HCT116 (cell line): ENCODE data around the gene GNPDA1. TPM values are rescaled to one million over a fixed set of nuclear protein-coding genes. Genes with fewer than 3 reads are reported as not detected.

Experiments
- ATAC-seq: fragments of 200-7000 bp; cut with Tn5 transposase; 2 replicates; pipeline ENCODE4 v1.9.1; 2020; ENCODE audit warnings: mild to moderate bottlenecking, moderate library complexity
- BruUV-seq: library from RNA; stranded (reverse); fragments of 400-500 nt; replicated peaks from 2 replicates; lab custom pipeline; 2021; lab: Mats Ljungman, UMichigan
- CTCF ChIA-PET: fragments of 300-600 bp; sonication (Branson Sonifier 250); formaldehyde crosslinking; loops from one replicate; lab custom pipeline; 2021; ENCODE audit warnings: antibody characterized with exemption; lab: Charles Lee
- POLR2A ChIA-PET: fragments of 300-600, 350-600 bp; sonication (Branson Sonifier 250); formaldehyde crosslinking; loops from one replicate; lab custom pipeline; 2021; ENCODE audit warnings: antibody characterized with exemption; lab: Charles Lee
- RAD21 ChIA-PET, 2 experiments: fragments of 300-600 bp; sonication (Branson Sonifier 250); formaldehyde crosslinking; loops; one replicate each; lab custom pipeline; 2023; ENCODE audit warnings: low total read pairs in 2 of 2; ENCODE audit not compliant: uncharacterized antibody in 2 of 2, unreplicated experiment in 2 of 2, low non-redundant PET in 1 of 2; lab: Charles Lee
- DNase-seq: peaks from one replicate; pipeline ENCODE4 v3.0.0-alpha.2; 2010; ENCODE audit warnings: low read depth, low spot score
- H2AFZ ChIP-seq: fragments of 200-600 bp; shearing (Covaris generic), sonication (generic); 2 replicates; pipeline ENCODE4 v1.6.1; 2017; ENCODE audit warnings: low read depth, mixed run types, mixed read lengths, antibody characterized with exemption, low read length; ENCODE audit not compliant: poor library complexity, severe bottlenecking
- H3K27ac ChIP-seq: 2 replicates; pipeline ENCODE4 v1.5.1; 2012; ENCODE audit warnings: low read depth, low read length
- H3K27me3 ChIP-seq: fragments of 200-600 bp; sonication (generic); 2 replicates; pipeline ENCODE4 v1.6.1; 2016; ENCODE audit warnings: mixed run types, low read length, mixed read lengths; ENCODE audit not compliant: insufficient read depth
- H3K36me3 ChIP-seq, 2 experiments: fragments of 200-500 bp in 1 of 2; fragments of 200-600 bp in 1 of 2; sonication (Bioruptor generic) in 1 of 2; sonication (generic) in 1 of 2; 2 replicates each; pipeline versions ENCODE4 v1.5.1 to v1.6.1; 2014 to 2016; ENCODE audit warnings: low read length in 2 of 2, inconsistent platforms in 1 of 2, mixed read lengths in 1 of 2, mixed run types in 1 of 2; ENCODE audit not compliant: insufficient read depth in 2 of 2, control insufficient read depth in 1 of 2
- H3K4me1 ChIP-seq, 2 experiments: fragments of 200-600 bp in 1 of 2; sonication (generic) in 1 of 2; 2 replicates each; pipeline versions ENCODE4 v1.5.1 to v1.6.1; 2012 to 2017; ENCODE audit warnings: low read length in 2 of 2, inconsistent platforms in 1 of 2, mild to moderate bottlenecking in 1 of 2, mixed read lengths in 1 of 2, mixed run types in 1 of 2, moderate library complexity in 1 of 2; ENCODE audit not compliant: insufficient read depth in 2 of 2, control insufficient read depth in 1 of 2
- H3K4me2 ChIP-seq: fragments of 200-600 bp; sonication (generic); 2 replicates; pipeline ENCODE4 v1.6.1; 2017; ENCODE audit warnings: mixed run types, low read length, mixed read lengths
- H3K4me3 ChIP-seq, 2 experiments: fragments of 200-600 bp in 1 of 2; sonication (generic) in 1 of 2; replicated peaks in 1 of 2; 2 replicates each; pipeline ENCODE4 v1.5.1; 2011 to 2016; ENCODE audit warnings: low read length in 2 of 2, control low read depth in 1 of 2, low read depth in 1 of 2, mild to moderate bottlenecking in 1 of 2, mixed read lengths in 1 of 2, mixed run types in 1 of 2
- H3K79me2 ChIP-seq: fragments of 200-600 bp; sonication (generic); 2 replicates; pipeline ENCODE4 v1.6.1; 2017; ENCODE audit warnings: mild to moderate bottlenecking, mixed run types, low read length, moderate library complexity, mixed read lengths; ENCODE audit not compliant: insufficient read depth
- H3K9ac ChIP-seq: fragments of 200-600 bp; sonication (generic); 2 replicates; pipeline ENCODE4 v1.6.1; 2016; ENCODE audit warnings: low read length, mixed read lengths
- H3K9me2 ChIP-seq: fragments of 200-600 bp; sonication (generic), shearing (Covaris generic); 2 replicates; pipeline ENCODE4 v1.6.1; 2017; ENCODE audit warnings: mixed run types, mild to moderate bottlenecking, moderate library complexity; ENCODE audit not compliant: insufficient read depth
- H3K9me3 ChIP-seq, 2 experiments: fragments of 200-500 bp in 1 of 2; fragments of 200-600 bp in 1 of 2; sonication (Bioruptor generic) in 1 of 2; sonication (generic) in 1 of 2; 2 replicates each; pipeline ENCODE4 v1.6.1; 2014 to 2017; ENCODE audit warnings: low read length in 2 of 2, mixed read lengths in 2 of 2, inconsistent platforms in 1 of 2, low read depth in 1 of 2, mild to moderate bottlenecking in 1 of 2, mixed run types in 1 of 2, moderate library complexity in 1 of 2; ENCODE audit not compliant: control insufficient read depth in 1 of 2, insufficient read depth in 1 of 2
- H4K20me1 ChIP-seq: fragments of 200-600 bp; sonication (generic), shearing (Covaris generic); 2 replicates; pipeline ENCODE4 v1.6.1; 2017; ENCODE audit warnings: mixed run types, mild to moderate bottlenecking, moderate library complexity; ENCODE audit not compliant: insufficient read depth
- CBX3 ChIP-seq: IDR thresholded peaks from 2 replicates; pipeline ENCODE4 v1.6.1; 2012; ENCODE audit warnings: low read depth
- CEBPB ChIP-seq: IDR thresholded peaks from 2 replicates; pipeline ENCODE4 v1.6.1; 2012; ENCODE audit warnings: low read depth
- ELF1 ChIP-seq: IDR thresholded peaks from 2 replicates; pipeline ENCODE4 v1.6.1; 2012; ENCODE audit warnings: low read depth, borderline replicate concordance
- EZH2 ChIP-seq: fragments of 200-600 bp; sonication (generic); IDR thresholded peaks from 2 replicates; pipeline ENCODE4 v1.6.1; 2017; ENCODE audit warnings: antibody characterized with exemption, mixed run types
- EZH2phosphoT487 ChIP-seq: fragments of 200-600 bp; IDR thresholded peaks from 2 replicates; pipeline ENCODE4 v1.6.1; 2018; ENCODE audit warnings: antibody characterized with exemption, borderline replicate concordance
- JUND ChIP-seq: IDR thresholded peaks from 2 replicates; pipeline ENCODE4 v1.6.1; 2012
- POLR2A ChIP-seq: IDR thresholded peaks from 2 replicates; pipeline ENCODE4 v1.7.0; 2011; ENCODE audit warnings: borderline replicate concordance; ENCODE audit not compliant: insufficient read depth, insufficient read length; ENCODE audit errors: extremely low read depth
- POLR2AphosphoS5 ChIP-seq: IDR thresholded peaks from 2 replicates; pipeline ENCODE4 v1.6.1; 2011; ENCODE audit warnings: mild to moderate bottlenecking, low read depth, low read length, moderate library complexity
- SP1 ChIP-seq: IDR thresholded peaks from 2 replicates; pipeline ENCODE4 v1.6.1; 2012; ENCODE audit warnings: low read depth
- TCF7L2 ChIP-seq: IDR thresholded peaks from 2 replicates; pipeline ENCODE4 v1.7.0; 2011; ENCODE audit warnings: borderline replicate concordance, inconsistent platforms; ENCODE audit not compliant: insufficient read depth, insufficient read length; ENCODE audit errors: extremely low read depth
- YY1 ChIP-seq: IDR thresholded peaks from 2 replicates; pipeline ENCODE4 v1.6.1; 2011; ENCODE audit warnings: low read length, low read depth, moderate library complexity, mild to moderate bottlenecking; ENCODE audit not compliant: insufficient replicate concordance; ENCODE audit errors: extremely low read depth
- ZNF274 ChIP-seq: fragments of 200-500 bp; sonication (Bioruptor generic); IDR thresholded peaks from 2 replicates; pipeline ENCODE4 v1.6.1; 2014; ENCODE audit warnings: mild to moderate bottlenecking, low read depth, low read length, inconsistent platforms
- intact Hi-C: fragments of 100-400 bp; cut with micrococcal nuclease; formaldehyde crosslinking; loops from 2 replicates; pipeline ENCODE4 v1.10.0; 2022
- total RNA-seq: library from RNA; stranded (reverse); gene quantifications from one replicate; pipeline ENCODE4 v1.2.1, GENCODE V29; 2021; ENCODE audit not compliant: unreplicated experiment
- TF ChIP-seq, protein P1 (sequence below): IDR thresholded peaks from 2 replicates; pipeline ENCODE4 v1.6.1; 2012
- TF ChIP-seq, protein P2 (sequence below): IDR thresholded peaks from 2 replicates; pipeline ENCODE4 v1.6.1; 2011; ENCODE audit warnings: mild to moderate bottlenecking, low read length, moderate library complexity; ENCODE audit not compliant: insufficient replicate concordance; ENCODE audit errors: extremely low read depth
- TF ChIP-seq, protein P3 (sequence below): IDR thresholded peaks from 2 replicates; pipeline ENCODE4 v1.6.1; 2012

GNPDA1 gene
- total RNA-seq, 1 experiment from 2014 or later: 45.6 TPM

DNA sequence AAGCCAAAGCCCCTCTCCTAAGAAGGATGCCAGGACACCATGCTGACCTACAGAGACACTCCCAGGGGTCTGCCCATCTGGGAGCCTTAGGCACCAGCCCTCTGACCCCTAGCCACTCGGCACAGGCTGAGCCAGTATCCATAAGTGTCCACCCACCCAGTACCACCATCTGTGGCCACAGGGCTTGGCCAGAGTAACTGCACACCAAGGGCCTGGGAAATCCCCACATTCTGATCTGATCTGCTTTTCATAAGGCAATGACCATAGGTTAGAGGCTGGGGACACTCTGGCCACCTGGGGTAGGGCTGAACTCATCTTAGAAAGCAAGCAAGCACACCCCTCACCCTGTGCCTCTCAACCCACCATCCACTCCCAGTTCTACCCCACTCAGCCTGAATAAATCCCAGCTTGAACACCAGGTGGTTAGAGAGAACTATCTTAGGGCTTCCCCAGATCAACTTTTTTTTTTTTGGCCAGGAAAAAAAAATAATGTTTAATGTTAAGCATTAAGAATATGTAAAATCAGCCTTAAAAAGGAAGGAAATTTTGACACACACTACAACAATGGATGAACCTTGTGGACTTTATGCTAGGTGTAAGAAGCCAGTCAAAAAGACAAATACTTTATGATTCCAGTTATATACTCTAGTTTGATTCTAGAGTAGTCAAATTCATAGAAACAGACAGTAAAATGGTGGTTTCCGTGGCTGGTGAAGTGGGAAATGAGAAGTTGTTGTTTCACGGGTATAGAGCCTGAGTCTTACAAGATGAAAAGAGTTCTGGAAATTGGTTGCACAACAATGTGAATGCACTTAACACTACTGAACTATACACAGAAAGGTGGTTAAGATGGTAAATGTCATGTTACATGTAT lies 6.2 kb downstream of the GNPDA1 start:
- intact Hi-C loops: no loop called here
- Histone ChIP-seq H3K27me3 (no peaks in the 10 kb centered on the region), H2AFZ (no peak overlapping the region), H3K4me2 (no peak overlapping the region), H3K4me3 (no peak overlapping the region), H3K9ac (no peak overlapping the region), H3K4me1 (no peaks in the 10 kb centered on the region), H3K9me2 (no peaks in the 10 kb centered on the region), H3K79me2 (peaks cover 1% of the 10 kb centered on the region; the same call in 1 of the 2 replicates), H3K27ac (no peak overlapping the region), H3K36me3 (peaks cover 11 to 51% of the 10 kb centered on the region in 2 experiments), H4K20me1 (no peaks in the 10 kb centered on the region), H3K9me3 (no peaks in the 10 kb centered on the region)
- no TSS peak for BruUV-seq
- ChIA-PET CTCF (no interaction called here), POLR2A (no interaction called here), RAD21 (no interaction called here)
- TF ChIP-seq POLR2A (no peak), CBX3 (no peak), ELF1 (no peak)
- TF ChIP-seq, protein P1, sequence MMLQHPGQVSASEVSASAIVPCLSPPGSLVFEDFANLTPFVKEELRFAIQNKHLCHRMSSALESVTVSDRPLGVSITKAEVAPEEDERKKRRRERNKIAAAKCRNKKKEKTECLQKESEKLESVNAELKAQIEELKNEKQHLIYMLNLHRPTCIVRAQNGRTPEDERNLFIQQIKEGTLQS: no peak
- no peak for ATAC-seq
- DNase-seq: no peak

DNA sequence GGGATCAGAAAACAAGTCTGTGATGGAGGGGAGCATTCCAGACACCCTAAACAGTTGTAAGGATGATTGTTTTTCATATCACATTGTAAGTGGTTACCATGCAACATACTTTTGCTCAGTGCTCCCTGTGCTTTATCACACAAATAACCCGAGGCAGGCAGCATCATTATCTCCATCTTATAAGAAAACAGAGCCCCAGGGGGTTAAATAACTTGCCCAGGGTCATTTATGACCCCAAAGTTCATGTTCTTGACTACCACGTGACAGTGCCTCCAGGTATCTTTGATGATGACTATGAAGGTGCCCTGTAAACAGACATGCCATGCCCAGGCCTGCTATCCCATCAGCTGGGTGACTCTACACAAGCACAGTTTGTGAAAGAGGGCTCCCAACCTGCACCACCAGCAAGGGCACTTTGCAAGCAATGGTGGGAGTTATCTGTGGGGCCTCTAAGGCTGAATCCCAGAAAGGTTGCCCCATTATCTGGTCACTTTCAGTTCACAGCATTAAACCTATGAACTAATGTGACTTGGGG lies 9.5 kb downstream of the GNPDA1 start:
- no peaks in the 10 kb centered on the region for H3K9me3 ChIP-seq
- ChIA-PET CTCF (no interaction called here), RAD21 (no interaction called here), POLR2A (no interaction called here)
- intact Hi-C loops: no loop called here
- no peak overlapping the region for H3K9ac ChIP-seq
- no peaks in the 10 kb centered on the region for H3K9me2 ChIP-seq
- no peaks in the 10 kb centered on the region for H3K27me3 ChIP-seq
- TF ChIP-seq TCF7L2 (no peak), JUND (no peak), SP1 (no peak), EZH2 (no peak), EZH2phosphoT487 (no peak), POLR2AphosphoS5 (no peak), ELF1 (no peak), ZNF274 (no peak), CEBPB (no peak), YY1 (no peak)
- TF ChIP-seq, protein P2, sequence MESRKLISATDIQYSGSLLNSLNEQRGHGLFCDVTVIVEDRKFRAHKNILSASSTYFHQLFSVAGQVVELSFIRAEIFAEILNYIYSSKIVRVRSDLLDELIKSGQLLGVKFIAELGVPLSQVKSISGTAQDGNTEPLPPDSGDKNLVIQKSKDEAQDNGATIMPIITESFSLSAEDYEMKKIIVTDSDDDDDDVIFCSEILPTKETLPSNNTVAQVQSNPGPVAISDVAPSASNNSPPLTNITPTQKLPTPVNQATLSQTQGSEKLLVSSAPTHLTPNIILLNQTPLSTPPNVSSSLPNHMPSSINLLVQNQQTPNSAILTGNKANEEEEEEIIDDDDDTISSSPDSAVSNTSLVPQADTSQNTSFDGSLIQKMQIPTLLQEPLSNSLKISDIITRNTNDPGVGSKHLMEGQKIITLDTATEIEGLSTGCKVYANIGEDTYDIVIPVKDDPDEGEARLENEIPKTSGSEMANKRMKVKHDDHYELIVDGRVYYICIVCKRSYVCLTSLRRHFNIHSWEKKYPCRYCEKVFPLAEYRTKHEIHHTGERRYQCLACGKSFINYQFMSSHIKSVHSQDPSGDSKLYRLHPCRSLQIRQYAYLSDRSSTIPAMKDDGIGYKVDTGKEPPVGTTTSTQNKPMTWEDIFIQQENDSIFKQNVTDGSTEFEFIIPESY: no peak
- TF ChIP-seq, protein P3, sequence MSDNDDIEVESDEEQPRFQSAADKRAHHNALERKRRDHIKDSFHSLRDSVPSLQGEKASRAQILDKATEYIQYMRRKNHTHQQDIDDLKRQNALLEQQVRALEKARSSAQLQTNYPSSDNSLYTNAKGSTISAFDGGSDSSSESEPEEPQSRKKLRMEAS: no peak
- TF ChIP-seq, protein P1: no peak
- H4K20me1 ChIP-seq: no peaks in the 10 kb centered on the region
- no peak for ATAC-seq
- H3K79me2 ChIP-seq: no peaks in the 10 kb centered on the region
- no peak overlapping the region for H3K4me3 ChIP-seq
- no peak overlapping the region for H2AFZ ChIP-seq
- BruUV-seq: no TSS peak
- no peak overlapping the region for H3K27ac ChIP-seq
- no peak for DNase-seq
- peaks cover 14 to 55% of the 10 kb centered on the region in 2 experiments for H3K36me3 ChIP-seq
- no peaks in the 10 kb centered on the region for H3K4me1 ChIP-seq
- H3K4me2 ChIP-seq: no peak overlapping the region
